HG02884 (cell line): ENCODE data around the gene MPL.

Source experiments
- ATAC-seq: cut with Tn5 transposase; IDR thresholded peaks from one replicate; pipeline ENCODE4 v1.9.1; 2021; ENCODE audit warnings: mild to moderate bottlenecking, moderate library complexity; ENCODE audit not compliant: unreplicated experiment

MPL gene

GRCh38 chr1:43305926-43306687 is 31.5 kb upstream of the MPL start:
- no peak for ATAC-seq

- no peak for ATAC-seq
Observed at GRCh38 chr1:43306688-43307457, 30.7 kb upstream of the MPL start.

GRCh38 chr1:43307458-43308158 is 30.0 kb upstream of the MPL start:
- ATAC-seq, result no peak

GRCh38 chr1:43308635-43309404 is 28.8 kb upstream of the MPL start:
- ATAC-seq, result no peak

- ATAC-seq, result no peak
Observed at GRCh38 chr1:43309405-43310025, 28.1 kb upstream of the MPL start.

GRCh38 chr1:43311521-43311920 is 26.1 kb upstream of the MPL start:
- ATAC-seq, result no peak

GRCh38 chr1:43312212-43312623 is 25.4 kb upstream of the MPL start:
- ATAC-seq, result no peak

GRCh38 chr1:43312663-43313515 is 24.7 kb upstream of the MPL start:
- no peak for ATAC-seq

- ATAC-seq, result no peak
Observed at GRCh38 chr1:43313771-43314170, 23.8 kb upstream of the MPL start.

- ATAC-seq, result no peak
Observed at GRCh38 chr1:43314233-43314632, 23.4 kb upstream of the MPL start.

GRCh38 chr1:43315481-43315880 is 22.1 kb upstream of the MPL start:
- no peak for ATAC-seq

GRCh38 chr1:43315963-43316737 is 21.5 kb upstream of the MPL start:
- ATAC-seq, result no peak

- no peak for ATAC-seq
Observed at GRCh38 chr1:43316738-43317520, 20.7 kb upstream of the MPL start.

GRCh38 chr1:43317817-43318471 is 19.7 kb upstream of the MPL start:
- ATAC-seq, result no peak

GRCh38 chr1:43318831-43319230 is 18.8 kb upstream of the MPL start:
- no peak for ATAC-seq

- ATAC-seq, result no peak
Observed at GRCh38 chr1:43319288-43319687, 18.3 kb upstream of the MPL start.

- no peak for ATAC-seq
Observed at GRCh38 chr1:43319766-43320165, 17.9 kb upstream of the MPL start.
